ENCODE measurements around the gene GPR75. TPM values are rescaled to one million over a fixed set of nuclear protein-coding genes. Genes with fewer than 3 reads are reported as not detected.
"Not testable (repeated sequence)": the region's sequence is repeated elsewhere in the genome, so short reads cannot be mapped to it uniquely, and the experiment has no call there.

The GPR75 gene
- total RNA-seq, 2 donors from 2014 or later: 1.1 to 3.2 TPM

- H3K4me3 Mint-ChIP-seq; H3K4me1 Mint-ChIP-seq; H3K27ac Mint-ChIP-seq; H3K36me3 Mint-ChIP-seq (ENCODE audit: low read depth); H3K27me3 Mint-ChIP-seq; ATAC-seq (replicated peaks); H3K9me3 Mint-ChIP-seq: not testable (repeated sequence)
Observed at GRCh38 chr2:53829980-53830290, 29.8 kb downstream of the GPR75 start.

DNA sequence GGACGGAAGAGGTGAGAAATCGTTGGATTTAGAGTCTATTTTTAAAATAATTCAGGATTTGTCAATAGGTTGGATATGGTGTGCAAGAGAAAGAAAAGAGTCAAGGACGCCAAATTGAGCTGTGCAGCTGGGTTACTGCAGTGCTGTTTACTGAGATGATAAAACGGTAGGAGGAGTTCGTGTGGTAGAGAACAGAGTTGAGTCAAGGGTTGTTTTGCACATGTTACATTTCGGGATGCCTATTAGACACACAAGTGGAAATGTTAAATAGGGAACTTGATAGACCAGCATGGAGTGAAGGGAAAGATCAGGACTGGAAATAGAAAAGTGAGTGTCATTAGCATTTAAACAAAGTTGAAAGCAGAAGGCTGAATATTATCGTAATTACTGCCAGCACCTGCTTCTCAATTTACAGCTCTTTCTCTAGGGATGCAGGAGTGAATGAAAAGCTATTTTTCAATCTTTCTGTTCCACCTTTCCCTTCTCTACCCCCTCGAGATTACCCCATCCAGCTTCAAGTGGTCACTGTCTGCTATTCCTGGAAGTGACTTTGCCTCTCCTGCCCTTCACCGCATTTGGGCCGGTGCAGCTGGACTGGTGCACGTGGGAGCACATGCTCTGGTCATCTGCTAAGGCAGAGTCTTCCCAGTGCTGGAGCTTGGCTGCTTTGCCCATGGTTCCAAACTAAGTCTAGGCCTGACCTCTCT lies 30.3 kb downstream of the GPR75 start:
- H3K27ac Mint-ChIP-seq: no peak overlapping the region
- H3K4me3 Mint-ChIP-seq: no peak overlapping the region
- no peaks in the 10 kb centered on the region for H3K27me3 Mint-ChIP-seq
- peaks cover 6% of the 10 kb centered on the region for H3K9me3 Mint-ChIP-seq
- no peak for ATAC-seq (replicated peaks)
- H3K4me1 Mint-ChIP-seq: no peaks in the 10 kb centered on the region
- peaks cover 10% of the 10 kb centered on the region for H3K36me3 Mint-ChIP-seq (ENCODE audit: low read depth)

DNA sequence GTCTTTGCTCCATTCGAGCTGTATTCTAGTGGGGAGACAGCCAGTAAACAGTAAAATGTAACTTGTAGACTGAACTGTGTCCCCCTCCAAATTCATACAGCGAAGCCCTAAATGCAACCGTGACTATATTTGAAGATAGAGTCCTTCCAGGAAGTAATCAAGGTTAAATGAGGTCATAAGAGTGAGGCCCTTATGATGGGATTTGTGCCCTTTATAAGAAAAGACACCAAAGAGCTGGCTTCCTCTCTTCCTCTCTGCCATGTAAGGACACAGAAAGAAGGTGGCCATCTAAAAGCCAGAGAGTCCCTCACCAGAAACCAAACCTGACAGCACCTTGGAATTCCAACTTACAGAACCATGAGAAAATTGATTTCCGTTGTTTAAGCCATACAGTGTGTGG lies 31.4 kb downstream of the GPR75 start:
- Mint-ChIP-seq H3K4me3 (no peak overlapping the region), H3K36me3 (ENCODE audit: low read depth) (peaks cover 2% of the 10 kb centered on the region), H3K4me1 (no peaks in the 10 kb centered on the region), H3K27ac (no peak overlapping the region), H3K27me3 (no peaks in the 10 kb centered on the region), H3K9me3 (peaks cover 3% of the 10 kb centered on the region)
- ATAC-seq (replicated peaks): no peak

GRCh38 chr2:53827398-53828175 lies 32.2 kb downstream of the GPR75 start:
- no peaks in the 10 kb centered on the region for H3K4me1 Mint-ChIP-seq
- H3K36me3 Mint-ChIP-seq (ENCODE audit: low read depth): no peaks in the 10 kb centered on the region
- H3K9me3 Mint-ChIP-seq: peaks cover 3% of the 10 kb centered on the region
- no peak for ATAC-seq (replicated peaks)
- H3K4me3 Mint-ChIP-seq: no peak overlapping the region
- H3K27ac Mint-ChIP-seq: no peak overlapping the region
- no peaks in the 10 kb centered on the region for H3K27me3 Mint-ChIP-seq

DNA sequence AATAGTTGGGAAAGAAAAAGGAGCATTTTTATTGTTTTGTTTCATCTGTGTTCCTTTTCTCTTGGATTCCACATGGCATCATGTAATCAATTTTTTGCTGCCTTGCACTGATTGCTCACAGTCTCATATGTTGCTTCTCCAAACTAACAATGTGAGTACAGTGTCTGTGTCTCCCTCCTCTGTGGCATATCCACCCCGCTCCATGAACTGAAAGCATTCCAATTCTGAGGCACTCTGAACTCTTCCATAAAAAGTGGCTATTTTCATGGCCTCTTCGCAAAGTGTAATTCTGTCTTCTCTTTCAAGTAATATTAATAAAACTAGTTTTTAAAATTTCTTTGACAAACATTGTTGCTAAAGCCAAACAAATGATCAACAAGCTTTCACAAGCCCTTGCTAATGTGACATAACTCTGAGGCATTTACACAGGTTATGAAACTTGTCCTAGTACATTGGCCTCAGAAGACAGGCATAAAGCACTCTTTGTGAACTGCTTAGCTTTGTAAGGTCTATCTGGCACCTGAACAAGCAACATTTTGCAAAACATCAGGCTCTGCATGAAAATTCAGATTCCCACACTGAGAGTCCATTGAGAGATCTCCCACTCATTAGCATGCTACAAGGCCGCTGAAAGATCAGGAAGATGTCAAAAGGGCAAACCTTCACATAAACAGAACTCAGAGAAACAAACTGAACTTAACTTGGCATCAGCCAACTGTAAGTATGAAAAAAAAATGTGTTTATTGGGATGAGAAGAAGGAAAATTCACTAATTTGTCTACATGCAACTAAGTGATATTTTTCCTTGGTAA lies 33.0 kb downstream of the GPR75 start:
- Mint-ChIP-seq H3K9me3 (peaks cover 3% of the 10 kb centered on the region), H3K27me3 (no peaks in the 10 kb centered on the region), H3K27ac (no peak overlapping the region), H3K36me3 (ENCODE audit: low read depth) (no peaks in the 10 kb centered on the region), H3K4me1 (no peaks in the 10 kb centered on the region), H3K4me3 (no peak overlapping the region)
- no peak for ATAC-seq (replicated peaks)

- Mint-ChIP-seq H3K9me3 (peaks cover 3% of the 10 kb centered on the region), H3K4me1 (no peaks in the 10 kb centered on the region), H3K4me3 (no peak overlapping the region), H3K27me3 (no peaks in the 10 kb centered on the region), H3K36me3 (ENCODE audit: low read depth) (no peaks in the 10 kb centered on the region), H3K27ac (no peak overlapping the region)
- ATAC-seq (replicated peaks): no peak
Observed at GRCh38 chr2:53826030-53826410, 33.7 kb downstream of the GPR75 start.

- ATAC-seq (replicated peaks); H3K4me1 Mint-ChIP-seq; H3K4me3 Mint-ChIP-seq; H3K27ac Mint-ChIP-seq; H3K27me3 Mint-ChIP-seq; H3K9me3 Mint-ChIP-seq: not testable (repeated sequence)
- H3K36me3 Mint-ChIP-seq (ENCODE audit: low read depth): peaks cover 18% of the 10 kb centered on the region
Observed at GRCh38 chr2:53823639-53824038, 36.1 kb downstream of the GPR75 start.

DNA sequence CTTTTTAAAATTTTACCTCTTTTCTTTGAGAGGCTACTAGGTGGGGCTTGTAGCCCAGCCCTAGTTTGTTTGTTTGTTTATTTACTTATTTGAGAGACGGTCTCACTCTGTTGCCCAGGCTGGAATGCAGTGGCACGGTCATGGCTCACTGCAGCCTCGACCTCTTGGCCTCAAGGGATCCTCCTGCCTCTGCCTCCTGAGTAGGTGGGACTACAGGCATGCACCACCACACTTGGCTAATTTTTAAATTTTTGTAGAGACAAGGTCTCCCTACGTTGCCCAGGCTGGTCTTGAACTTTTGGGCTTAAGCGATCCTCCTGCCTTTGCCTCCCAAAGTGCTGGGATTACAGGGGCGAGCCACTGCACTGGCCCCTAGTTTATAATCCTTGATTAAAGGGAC lies 38.0 kb downstream of the GPR75 start:
- ATAC-seq (replicated peaks): no peak
- H3K4me1 Mint-ChIP-seq: no peaks in the 10 kb centered on the region
- H3K27ac Mint-ChIP-seq: no peak overlapping the region
- H3K9me3 Mint-ChIP-seq: no peaks in the 10 kb centered on the region
- H3K36me3 Mint-ChIP-seq (ENCODE audit: low read depth): peaks cover 34% of the 10 kb centered on the region
- H3K4me3 Mint-ChIP-seq: no peak overlapping the region
- H3K27me3 Mint-ChIP-seq: no peaks in the 10 kb centered on the region

- ATAC-seq (replicated peaks): no peak
- Mint-ChIP-seq H3K4me3 (no peak overlapping the region), H3K36me3 (ENCODE audit: low read depth) (peaks cover 45% of the 10 kb centered on the region), H3K9me3 (no peaks in the 10 kb centered on the region), H3K27me3 (no peaks in the 10 kb centered on the region), H3K4me1 (no peaks in the 10 kb centered on the region), H3K27ac (no peak overlapping the region)
Observed at GRCh38 chr2:53820711-53821110, 39.1 kb downstream of the GPR75 start.

DNA sequence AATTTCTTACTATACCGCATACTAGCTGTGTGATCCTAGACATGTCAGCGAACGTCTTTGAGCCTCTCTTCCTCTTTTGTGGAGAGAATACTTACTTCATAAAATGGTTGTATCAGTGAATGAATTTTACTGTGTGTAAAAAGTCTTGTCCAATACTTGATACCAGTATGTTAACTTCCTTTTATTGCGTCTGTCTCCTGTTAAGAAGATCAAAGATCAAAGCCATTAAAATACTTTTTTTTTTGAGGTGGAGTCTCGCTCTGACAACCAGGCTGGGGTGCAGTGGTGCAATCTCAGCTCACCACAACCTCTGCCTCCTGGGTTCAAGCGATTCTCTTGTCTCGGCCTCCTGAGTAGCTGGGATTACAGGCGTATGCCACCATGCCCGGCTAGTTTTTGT lies 39.7 kb downstream of the GPR75 start:
- H3K27me3 Mint-ChIP-seq: no peaks in the 10 kb centered on the region
- no peak overlapping the region for H3K4me3 Mint-ChIP-seq
- H3K9me3 Mint-ChIP-seq: no peaks in the 10 kb centered on the region
- ATAC-seq (replicated peaks): no peak
- peaks cover 51% of the 10 kb centered on the region for H3K36me3 Mint-ChIP-seq (ENCODE audit: low read depth)
- H3K4me1 Mint-ChIP-seq: no peaks in the 10 kb centered on the region
- no peak overlapping the region for H3K27ac Mint-ChIP-seq

DNA sequence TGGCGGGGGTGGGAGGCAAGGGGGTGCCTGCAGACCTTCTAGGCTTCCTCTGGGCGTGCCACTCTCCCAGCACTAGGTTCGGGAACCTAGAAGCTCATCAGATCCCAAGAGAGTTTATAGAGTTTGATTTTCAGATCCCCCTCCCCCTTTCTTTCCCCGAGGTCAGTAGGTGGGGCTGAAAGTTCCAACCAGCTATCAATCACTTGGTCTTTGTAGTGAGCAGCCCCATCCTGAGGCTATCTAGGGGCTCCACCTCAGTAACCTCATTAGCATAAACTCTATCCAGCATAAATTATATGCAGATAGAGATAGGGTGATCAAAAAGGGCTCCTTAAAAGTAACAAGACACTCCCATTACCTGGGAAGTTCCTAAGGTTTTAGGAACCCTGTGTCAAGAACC lies 40.1 kb downstream of the GPR75 start:
- peaks cover 56% of the 10 kb centered on the region for H3K36me3 Mint-ChIP-seq (ENCODE audit: low read depth)
- H3K9me3 Mint-ChIP-seq: no peaks in the 10 kb centered on the region
- ATAC-seq (replicated peaks): no peak
- no peak overlapping the region for H3K4me3 Mint-ChIP-seq
- H3K27me3 Mint-ChIP-seq: no peaks in the 10 kb centered on the region
- H3K4me1 Mint-ChIP-seq: no peaks in the 10 kb centered on the region
- no peak overlapping the region for H3K27ac Mint-ChIP-seq

DNA sequence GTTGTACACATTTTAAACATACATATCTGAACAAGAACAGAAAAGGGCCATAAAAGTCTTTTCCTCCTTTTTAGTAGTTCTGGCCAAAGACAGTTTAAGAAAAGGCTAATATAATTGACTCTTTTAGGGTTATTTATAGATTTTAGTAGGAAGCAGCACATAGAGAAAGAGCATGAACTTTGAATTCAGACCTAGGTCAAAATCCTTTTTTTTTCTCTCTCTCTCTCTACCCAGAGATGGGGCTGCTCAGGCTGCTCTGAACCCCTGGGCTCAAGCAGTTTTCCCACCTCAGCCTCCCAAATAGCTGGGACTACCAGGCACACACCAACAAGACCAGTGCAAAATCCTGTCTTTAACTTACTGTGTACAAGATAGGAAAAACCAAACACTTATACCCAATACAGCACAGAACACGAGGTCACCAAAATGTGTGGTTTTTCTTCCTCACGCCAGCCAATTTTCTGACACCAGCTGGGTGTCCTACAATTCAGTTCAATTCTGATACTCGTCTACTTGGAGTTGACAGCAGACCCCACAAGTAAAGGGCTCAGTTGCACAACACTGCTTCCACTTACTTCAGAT lies 40.8 kb downstream of the GPR75 start:
- no peaks in the 10 kb centered on the region for H3K27me3 Mint-ChIP-seq
- no peak overlapping the region for H3K27ac Mint-ChIP-seq
- no peaks in the 10 kb centered on the region for H3K4me1 Mint-ChIP-seq
- ATAC-seq (replicated peaks): no peak
- H3K4me3 Mint-ChIP-seq: no peak overlapping the region
- H3K9me3 Mint-ChIP-seq: no peaks in the 10 kb centered on the region
- H3K36me3 Mint-ChIP-seq (ENCODE audit: low read depth): peaks cover 62% of the 10 kb centered on the region

- Mint-ChIP-seq H3K27me3 (no peaks in the 10 kb centered on the region), H3K4me1 (no peaks in the 10 kb centered on the region), H3K4me3 (no peak overlapping the region), H3K9me3 (no peaks in the 10 kb centered on the region), H3K36me3 (ENCODE audit: low read depth) (peaks cover 99% of the 10 kb centered on the region), H3K27ac (no peak overlapping the region)
- ATAC-seq (replicated peaks): no peak
Observed at GRCh38 chr2:53813151-53813550, 46.6 kb downstream of the GPR75 start.

GRCh38 chr2:53811601-53812000 lies 48.2 kb downstream of the GPR75 start:
- H3K27ac Mint-ChIP-seq: no peak overlapping the region
- no peaks in the 10 kb centered on the region for H3K27me3 Mint-ChIP-seq
- H3K4me1 Mint-ChIP-seq: no peaks in the 10 kb centered on the region
- ATAC-seq (replicated peaks): no peak
- peaks cover 100% of the 10 kb centered on the region for H3K36me3 Mint-ChIP-seq (ENCODE audit: low read depth)
- H3K4me3 Mint-ChIP-seq: no peak overlapping the region
- H3K9me3 Mint-ChIP-seq: no peaks in the 10 kb centered on the region
